MV-4-11 (cell line): Measurements from ENCODE around the gene ATP13A4.

Experiments used
- DNase-seq: peaks from one replicate; lab custom pipeline; 2025; lab: John Stamatoyannopoulos, UW

Gene ATP13A4, protein sequence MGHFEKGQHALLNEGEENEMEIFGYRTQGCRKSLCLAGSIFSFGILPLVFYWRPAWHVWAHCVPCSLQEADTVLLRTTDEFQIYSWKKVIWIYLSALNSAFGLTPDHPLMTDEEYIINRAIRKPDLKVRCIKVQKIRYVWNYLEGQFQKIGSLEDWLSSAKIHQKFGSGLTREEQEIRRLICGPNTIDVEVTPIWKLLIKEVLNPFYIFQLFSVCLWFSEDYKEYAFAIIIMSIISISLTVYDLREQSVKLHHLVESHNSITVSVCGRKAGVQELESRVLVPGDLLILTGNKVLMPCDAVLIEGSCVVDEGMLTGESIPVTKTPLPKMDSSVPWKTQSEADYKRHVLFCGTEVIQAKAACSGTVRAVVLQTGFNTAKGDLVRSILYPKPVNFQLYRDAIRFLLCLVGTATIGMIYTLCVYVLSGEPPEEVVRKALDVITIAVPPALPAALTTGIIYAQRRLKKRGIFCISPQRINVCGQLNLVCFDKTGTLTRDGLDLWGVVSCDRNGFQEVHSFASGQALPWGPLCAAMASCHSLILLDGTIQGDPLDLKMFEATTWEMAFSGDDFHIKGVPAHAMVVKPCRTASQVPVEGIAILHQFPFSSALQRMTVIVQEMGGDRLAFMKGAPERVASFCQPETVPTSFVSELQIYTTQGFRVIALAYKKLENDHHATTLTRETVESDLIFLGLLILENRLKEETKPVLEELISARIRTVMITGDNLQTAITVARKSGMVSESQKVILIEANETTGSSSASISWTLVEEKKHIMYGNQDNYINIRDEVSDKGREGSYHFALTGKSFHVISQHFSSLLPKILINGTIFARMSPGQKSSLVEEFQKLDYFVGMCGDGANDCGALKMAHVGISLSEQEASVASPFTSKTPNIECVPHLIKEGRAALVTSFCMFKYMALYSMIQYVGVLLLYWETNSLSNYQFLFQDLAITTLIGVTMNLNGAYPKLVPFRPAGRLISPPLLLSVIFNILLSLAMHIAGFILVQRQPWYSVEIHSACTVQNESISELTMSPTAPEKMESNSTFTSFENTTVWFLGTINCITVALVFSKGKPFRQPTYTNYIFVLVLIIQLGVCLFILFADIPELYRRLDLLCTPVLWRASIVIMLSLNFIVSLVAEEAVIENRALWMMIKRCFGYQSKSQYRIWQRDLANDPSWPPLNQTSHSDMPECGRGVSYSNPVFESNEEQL

DNA sequence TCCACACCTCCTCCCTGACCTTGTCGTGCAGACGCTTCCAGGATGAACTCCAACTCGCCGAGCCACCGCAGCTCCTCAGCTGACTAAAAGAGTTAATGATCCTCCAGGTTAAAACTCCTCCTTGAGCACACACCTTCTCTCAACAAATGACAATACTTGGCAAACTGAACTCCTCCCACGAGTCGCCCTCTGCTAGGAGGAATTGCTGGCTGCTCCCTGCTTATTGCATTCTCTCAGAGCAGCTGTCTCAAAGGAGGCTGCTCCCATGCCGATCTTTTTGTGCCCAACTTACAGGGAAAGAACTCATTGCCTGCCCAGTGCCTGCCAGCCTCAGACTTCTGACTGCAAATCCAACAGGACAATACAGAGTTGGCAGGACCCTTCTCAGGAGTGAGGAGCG, at the start of gene ATP13A4:
Gene ATP13A4, minus strand, starts transcription at position 85 of the 400 bp plus-strand sequence. CDS start 96 bp downstream, outside the sequence.
- no peak for DNase-seq

DNA sequence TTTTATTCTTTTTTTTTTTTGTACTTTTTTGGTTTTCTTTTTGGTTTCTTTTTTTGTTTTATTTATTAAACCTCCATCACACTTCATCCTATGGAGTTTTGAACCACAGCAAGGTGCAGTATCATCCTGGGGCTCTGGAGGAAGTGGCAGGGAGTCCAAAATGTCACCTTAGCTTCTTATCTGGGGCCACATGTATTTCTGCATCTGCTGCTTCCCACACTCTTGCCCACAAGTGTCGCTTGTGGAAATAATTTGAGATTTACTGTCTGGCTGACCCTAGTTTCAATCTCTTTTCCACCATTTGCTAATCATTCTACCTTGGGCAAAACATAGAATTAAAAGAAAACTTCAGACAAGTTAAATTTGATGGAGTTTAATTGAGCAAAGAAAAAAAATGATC, 44.7 kb upstream of the ATP13A4 start:
- DNase-seq = no peak

DNA sequence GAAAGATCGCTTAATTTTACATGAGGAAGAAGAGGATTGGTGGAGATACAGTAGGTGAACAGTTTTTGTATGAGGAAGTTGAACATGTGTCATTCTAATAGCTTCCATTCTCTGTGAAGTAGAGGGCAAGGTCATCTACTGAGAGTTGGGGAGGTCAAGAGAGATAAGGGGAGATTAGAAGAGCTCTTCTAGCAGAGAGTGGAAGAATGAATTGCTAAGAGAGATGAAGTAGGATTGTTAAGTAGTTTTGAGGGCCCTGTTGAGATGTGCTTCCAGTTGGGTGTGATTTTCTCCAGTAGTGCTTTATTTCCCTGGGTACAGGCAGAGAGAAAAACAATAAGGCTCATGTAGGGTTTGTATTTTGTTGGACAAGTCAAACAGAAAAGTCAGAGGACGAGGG, 43.5 kb upstream of the ATP13A4 start:
- DNase-seq = no peak

DNA sequence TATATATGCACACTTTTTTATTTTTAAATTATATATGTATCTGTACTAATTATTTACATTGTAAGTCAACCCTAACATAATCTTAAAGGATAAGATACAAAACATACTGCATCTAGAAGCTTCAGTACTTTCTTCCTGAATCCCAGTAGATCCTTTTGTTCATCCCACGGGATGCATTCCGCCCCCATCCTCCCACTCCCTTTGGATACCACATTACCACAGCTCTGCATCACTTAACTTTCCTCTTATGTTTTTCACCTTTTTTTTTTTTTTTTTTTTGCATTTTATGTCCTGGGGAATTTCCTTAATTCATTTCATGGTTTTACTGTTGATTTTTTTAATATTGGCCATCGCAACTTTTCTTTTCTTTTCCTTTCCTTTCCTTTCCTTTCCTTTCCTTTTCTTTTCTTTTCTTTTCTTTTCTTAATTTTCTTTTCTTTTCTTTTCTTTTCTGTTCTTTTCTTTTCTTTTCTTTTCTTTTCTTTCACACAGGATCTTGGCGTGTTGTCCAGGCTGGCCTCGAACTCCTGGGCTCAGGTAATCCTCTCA, 41.3 kb upstream of the ATP13A4 start:
- no peak for DNase-seq

DNA sequence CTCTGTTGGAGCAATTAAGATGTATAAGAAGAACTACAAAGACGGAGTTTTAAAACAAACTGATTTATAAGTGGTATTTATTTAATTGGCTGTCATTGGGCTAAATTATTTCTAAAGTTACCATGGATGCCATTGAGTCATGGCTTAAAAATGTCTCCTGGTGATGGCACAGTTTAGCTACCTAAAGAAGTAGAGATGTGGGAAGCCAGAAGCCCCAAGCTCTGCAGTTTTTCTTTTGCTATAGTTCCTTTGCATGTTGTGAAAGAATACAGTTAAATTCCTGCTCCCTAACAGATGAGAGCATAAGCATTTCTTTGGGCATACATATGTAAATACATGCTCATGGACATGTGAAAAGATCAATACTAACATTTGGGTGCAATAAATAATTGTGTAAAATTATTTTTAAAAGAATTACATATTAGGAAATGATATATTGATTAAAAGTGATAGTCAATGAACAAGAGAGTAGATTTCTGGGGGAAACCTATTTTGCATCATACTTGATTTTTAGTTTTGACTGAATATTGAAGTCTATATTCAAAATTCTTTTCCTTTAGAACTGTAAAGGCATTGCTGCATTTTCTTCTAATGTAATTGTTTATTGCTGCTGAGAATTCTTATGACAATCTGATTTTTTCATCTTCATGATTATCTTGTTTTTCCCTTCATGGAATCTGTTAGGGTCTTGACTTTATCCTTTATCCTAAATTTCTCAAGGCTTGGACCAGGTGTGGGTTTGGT, 40.4 kb upstream of the ATP13A4 start:
- no peak for DNase-seq

DNA sequence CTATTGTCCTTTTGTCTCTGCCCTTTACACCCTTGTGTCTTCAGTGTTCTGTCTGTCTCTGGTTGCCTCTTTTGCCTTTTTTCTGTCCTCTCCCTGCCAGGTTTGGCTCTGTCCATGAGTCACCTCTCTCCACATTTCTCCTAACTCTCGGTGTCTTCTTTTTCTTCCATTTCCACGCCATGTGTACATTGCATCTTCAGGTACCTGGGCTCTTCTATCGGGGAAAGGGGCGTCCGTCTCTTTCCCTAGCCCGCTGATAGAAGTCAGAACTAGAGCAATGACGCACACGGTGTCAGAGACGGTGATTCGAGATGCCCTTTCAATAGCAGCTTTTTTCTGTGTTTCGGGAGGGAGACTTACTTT, 39.0 kb upstream of the ATP13A4 start:
- no peak for DNase-seq

DNA sequence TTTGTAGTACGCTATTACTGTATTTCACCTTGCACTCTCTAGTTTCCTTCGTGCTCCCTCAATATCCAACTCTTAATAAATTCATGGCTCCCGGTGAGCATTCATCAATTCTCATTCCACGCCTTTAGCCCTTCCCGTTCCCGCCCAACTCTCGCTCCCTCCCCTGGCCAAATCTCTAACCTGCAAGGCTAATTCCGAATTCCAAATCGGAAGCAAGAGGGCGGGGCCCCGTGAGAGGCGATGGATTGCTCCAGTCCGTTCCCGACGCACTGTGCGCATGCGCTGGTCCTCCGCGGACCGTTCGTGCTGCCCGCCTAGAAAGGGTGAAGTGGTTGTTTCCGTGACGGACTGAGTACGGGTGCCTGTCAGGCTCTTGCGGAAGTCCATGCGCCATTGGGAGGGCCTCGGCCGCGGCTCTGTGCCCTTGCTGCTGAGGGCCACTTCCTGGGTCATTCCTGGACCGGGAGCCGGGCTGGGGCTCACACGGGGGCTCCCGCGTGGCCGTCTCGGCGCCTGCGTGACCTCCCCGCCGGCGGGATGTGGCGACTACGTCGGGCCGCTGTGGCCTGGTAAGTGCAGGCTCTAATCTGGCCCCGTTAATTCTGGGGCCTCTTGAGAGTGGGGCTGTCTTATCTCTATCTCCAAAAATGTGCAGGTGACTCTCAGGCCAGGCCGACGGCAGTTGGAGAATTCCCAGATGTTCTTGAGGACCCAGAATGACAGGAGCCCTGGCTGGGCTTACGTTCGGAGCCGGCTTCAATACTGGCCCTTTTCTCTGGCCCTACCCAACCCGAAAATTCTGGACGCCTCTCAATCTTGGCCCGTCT, 38.4 kb upstream of the ATP13A4 start, which contains the start of gene OPA1:
Gene OPA1, plus strand, starts transcription at position 368 of the 827 bp plus-strand sequence. Its CDS starts 170 bp downstream, at position 538.
- peak; percentile 97 for DNase-seq

DNA sequence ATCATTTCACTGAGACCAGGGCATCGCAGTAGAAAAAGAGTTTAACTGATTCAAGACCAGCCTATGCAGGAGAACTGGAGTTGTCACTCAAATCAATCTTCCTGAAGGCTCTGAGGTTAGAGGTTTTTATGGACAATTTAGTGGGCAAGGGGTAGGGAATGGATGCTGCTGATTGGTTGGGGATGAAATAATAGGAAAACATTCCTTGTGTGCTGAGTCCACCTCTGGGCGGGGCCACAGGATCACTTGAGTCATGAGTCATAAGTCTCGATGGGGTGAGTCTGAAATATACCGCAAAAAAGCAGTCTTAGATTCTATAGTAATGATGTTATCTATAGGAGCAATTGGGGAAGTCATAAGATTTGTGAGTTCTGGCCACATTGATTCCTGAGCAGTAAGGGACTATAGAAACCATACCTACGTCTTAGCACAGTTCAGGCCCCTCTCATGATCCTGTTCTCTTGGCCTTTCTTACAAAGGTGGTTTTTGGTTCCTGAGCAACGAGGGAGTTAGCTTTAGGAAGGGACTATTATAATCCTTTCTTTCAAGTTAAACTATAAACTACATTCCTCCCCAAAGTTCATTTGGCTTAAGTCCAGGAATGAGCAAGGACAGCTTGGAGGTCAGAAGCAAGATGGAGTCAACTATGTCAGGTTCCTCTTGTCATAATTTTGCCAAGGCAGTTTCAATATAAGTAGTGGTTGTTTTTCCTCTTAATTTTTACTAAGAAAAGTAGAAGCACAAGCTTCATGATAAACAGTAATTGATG, 35.6 kb upstream of the ATP13A4 start:
- DNase-seq = no peak

DNA sequence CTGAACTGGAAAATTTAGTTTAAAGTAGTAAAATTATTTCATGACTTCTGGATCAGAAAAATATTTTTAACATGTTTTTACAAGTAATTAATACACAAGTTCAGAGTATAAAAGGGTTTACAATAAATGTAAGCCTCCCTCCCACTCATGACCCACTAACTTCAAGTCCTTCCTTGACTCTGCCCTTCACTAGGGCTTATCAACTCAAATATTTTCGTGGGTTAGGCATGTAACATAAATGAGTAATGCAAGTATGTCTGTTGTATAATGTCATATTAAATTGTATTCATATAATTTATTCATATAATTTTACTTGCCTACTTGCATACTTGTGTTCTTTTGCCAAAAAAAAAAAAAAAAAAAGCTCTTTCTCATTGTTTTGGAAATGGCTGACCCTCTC, 34.9 kb upstream of the ATP13A4 start:
- no peak for DNase-seq

DNA sequence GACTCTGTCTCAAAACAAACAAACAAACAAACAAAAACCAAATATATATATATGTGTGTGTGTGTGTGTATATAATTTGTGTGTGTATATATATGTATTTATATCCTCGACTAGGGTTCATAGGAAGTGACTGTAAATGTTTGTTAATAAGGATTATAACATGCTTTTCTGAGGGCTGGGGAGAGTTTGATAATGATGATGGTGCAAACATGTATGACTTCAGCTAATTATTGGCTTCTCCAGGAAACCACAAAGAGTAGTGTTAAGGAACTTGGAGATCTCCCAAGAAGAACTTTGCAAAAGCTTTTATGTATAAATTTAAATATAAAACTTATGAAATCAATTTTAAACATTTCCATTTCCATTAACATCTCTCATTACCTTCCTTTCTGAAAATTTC, 34.4 kb upstream of the ATP13A4 start:
- no peak for DNase-seq

DNA sequence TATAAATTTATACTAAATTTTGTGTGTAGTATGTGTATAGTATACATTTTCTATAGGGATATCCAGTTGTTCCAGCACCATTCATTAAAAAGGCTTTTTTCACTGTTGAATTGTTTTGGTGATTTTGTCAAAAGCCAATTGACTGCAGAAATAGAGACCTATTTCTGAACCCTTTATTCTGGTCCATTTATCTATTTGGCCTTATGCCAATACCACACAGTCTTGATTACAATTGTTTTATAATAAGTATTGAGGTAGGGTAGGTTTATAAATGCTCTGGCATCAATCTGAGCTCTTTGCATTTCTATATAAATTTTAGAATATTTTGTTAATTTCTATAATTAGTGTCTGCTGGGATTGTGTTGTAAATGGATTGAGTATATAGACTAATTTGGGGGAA, 31.8 kb upstream of the ATP13A4 start:
- DNase-seq = no peak

DNA sequence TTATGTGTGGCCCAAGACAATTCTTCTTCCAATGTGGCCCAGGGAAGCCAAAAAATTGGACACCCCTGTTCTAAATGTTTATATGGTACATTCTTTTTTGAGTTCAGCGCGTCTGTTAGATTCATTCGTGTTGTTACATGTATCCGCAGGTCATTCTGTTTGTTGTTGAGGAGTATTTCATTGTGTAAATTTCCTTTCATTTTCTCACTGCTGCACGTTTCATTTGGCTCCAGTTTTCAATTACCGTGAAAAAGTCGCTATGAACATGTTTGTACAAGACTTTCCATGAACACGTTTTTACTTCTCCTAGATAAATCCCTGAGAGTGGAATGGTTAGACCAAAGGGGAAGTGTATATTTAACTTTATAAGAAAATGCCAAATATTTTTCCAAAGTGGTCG, 30.8 kb upstream of the ATP13A4 start:
- no peak for DNase-seq

DNA sequence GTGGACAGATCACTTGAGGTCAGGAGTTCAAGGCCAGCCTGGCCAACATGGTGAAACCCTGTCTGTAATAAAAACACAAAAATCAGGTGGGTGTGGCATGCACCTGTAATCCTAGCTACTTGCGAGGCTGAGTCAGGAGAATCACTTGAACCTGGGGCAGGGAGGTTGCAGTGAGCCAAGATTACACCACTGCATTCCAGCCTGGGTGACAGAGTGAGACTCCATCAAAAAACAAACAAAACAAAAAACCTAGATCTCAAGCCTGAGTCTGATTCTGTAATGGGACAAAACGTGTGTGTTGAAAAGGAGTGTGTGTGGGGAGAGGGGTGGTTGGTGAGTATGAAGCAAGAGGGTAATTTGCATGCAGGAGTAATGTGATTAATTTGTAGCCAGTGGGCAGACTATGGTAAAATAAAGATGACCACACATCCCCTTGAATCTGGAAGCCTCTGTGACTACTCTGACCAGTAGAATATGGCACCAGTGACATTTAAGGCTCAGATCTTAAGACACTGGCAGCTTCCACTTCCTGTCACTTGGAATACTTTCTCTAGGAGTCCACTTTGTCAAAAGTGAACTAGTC, 19.9 kb upstream of the ATP13A4 start:
- no peak for DNase-seq

DNA sequence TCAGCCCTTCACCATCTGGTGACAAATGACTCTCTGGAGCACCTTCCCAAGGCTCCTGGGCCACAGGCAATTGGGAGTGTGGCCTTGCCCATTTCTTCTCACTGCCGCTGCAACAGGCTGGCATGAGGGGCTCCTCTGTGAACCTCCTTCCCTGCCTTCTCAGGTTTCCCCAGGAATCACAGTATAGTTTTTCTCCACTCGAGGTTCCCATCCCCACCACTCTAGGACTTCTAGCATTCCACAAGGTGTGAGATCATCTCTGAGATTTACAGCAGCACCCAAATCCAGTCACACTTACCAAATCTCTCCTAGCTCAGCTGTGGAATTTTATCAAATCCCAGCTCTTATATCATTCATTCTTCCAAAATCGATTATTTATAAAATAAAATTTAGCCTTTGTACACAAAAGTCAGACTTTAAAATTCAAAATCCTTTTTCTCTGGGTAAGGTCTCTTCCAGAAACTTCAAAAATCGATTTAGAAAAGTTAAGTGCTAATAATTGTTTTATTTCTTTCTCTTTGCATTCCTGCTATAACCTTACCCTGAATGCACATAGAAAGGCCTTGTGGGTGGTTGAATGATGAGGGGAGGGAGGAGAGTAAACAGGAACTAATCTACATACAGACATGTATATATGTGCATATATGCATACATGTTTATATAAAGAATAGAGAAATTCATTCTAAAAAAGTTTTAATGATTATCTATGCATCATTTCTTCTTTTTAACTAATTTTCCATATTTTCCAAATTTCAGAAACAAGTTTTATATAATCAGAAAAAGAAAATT, 18.9 kb upstream of the ATP13A4 start:
- DNase-seq = no peak

DNA sequence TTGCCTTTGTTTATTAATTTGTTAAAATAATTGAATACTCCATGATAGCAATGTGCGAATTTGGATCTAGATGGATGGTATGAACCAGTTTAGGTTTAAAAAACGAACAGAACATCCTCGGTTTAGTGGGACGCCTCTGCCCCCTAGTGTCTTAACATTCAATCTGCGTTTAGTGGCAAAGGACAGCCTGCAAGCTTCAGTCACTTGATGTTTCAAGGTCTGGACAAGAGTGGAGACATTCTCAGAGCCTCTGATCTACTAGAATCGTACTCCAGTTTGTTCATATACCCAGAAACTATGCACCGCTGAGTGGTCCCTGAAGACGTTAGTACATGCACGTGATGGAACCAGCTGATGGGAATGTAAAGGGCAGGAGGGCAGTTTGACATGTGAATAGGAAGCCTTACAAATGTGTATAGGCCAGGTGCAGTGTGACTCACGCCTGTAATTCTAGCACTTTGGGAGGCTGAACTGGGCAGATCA, 17.8 kb upstream of the ATP13A4 start:
- DNase-seq = peak; percentile 44

DNA sequence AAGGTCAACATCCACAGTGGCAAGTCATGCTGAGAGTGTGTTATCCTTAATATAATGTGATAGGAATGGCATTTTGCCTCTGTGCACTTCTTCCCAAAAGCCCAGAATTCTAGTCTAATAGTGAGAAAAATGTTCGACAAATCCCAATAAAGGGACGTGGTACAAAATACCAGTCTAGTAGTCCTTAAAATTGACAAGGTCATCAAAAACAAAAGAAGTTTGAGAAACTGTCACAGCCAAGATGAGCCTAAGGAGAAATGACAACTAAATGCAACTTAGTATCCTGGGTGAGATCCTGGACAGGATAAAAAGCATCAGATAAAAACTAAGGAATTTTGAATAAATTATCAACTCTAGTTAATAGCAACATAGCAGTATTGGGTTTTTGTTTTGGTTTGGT, 14.4 kb upstream of the ATP13A4 start:
- no peak for DNase-seq

DNA sequence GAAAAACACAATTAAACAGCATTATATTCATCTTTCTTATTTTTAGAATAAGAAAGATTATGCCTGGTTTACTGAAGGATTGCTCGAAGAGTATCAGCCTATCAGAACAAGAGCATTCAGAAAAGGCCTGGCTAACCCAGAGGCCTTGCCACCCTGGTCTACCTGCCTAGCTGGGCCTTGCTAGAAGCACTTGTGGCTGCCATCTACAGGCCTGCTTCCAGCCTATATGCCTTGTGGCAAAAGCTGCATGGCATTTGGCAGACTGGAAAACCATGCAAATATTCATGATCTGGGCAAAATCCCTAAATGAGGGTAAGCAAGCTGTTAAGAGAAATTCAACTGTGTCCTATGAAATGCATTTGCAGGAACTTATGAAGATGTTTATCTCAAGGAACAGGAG, 9.3 kb upstream of the ATP13A4 start:
- DNase-seq = no peak

DNA sequence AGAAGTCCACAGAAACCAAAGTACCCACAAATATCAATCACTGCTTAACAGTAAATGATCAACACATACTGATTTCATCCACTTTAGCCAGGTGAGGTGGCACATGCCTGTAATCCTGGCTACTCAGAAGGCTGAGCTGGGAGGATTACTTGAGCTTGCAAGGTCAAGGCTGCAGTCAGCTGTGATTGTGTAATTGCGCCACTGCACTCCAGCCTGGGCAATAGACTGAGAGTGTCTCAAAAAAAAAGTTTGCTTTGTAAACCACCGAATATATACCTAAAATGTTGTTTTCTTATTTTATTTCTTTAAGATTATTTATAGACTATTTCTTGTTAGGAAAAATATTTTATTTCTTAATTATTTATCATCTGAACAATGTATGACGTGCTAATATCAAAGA, 8.7 kb upstream of the ATP13A4 start:
- no peak for DNase-seq
